NB4 (cell line): ENCODE data around the gene WNK1.

Source experiments
- POLR2A ChIP-seq: IDR thresholded peaks from 2 replicates; pipeline ENCODE4 v1.6.1; 2011; ENCODE audit warnings: mild to moderate bottlenecking; ENCODE audit not compliant: insufficient read length; ENCODE audit errors: extremely low read depth
- TF ChIP-seq, protein P1 (sequence below): IDR thresholded peaks from one replicate; pipeline ENCODE4 v1.5.1; 2012; ENCODE audit warnings: low read depth, low read length

- TF ChIP-seq, protein P1, sequence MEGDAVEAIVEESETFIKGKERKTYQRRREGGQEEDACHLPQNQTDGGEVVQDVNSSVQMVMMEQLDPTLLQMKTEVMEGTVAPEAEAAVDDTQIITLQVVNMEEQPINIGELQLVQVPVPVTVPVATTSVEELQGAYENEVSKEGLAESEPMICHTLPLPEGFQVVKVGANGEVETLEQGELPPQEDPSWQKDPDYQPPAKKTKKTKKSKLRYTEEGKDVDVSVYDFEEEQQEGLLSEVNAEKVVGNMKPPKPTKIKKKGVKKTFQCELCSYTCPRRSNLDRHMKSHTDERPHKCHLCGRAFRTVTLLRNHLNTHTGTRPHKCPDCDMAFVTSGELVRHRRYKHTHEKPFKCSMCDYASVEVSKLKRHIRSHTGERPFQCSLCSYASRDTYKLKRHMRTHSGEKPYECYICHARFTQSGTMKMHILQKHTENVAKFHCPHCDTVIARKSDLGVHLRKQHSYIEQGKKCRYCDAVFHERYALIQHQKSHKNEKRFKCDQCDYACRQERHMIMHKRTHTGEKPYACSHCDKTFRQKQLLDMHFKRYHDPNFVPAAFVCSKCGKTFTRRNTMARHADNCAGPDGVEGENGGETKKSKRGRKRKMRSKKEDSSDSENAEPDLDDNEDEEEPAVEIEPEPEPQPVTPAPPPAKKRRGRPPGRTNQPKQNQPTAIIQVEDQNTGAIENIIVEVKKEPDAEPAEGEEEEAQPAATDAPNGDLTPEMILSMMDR = no peak
- TF ChIP-seq POLR2A = no peak
These were observed 133.3 kb downstream of the WNK1 start for GRCh38 chr12:885701-886100.
